ENCODE results near the gene ZSWIM5. TPM values are rescaled to one million over a fixed set of nuclear protein-coding genes. Genes with fewer than 3 reads are reported as not detected.

Gene ZSWIM5
- total RNA-seq, 2 experiments from 2014 or later, result 0.50 TPM

- peaks cover 13% of the 10 kb centered on the region for H3K4me1 Mint-ChIP-seq (ENCODE audit: low read depth)
- peak overlapping the region; percentile 83 for H3K27ac Mint-ChIP-seq
- no peaks in the 10 kb centered on the region for H3K9me3 Mint-ChIP-seq (ENCODE audit: insufficient read depth)
- DNase-seq, result no peak
- no peaks in the 10 kb centered on the region for H3K27me3 Mint-ChIP-seq (ENCODE audit: low read depth)
- peak; percentile 91 for ATAC-seq
- peaks cover 2% of the 10 kb centered on the region for H3K36me3 Mint-ChIP-seq (ENCODE audit: low read depth)
- H3K4me3 Mint-ChIP-seq, result no peak overlapping the region
- ChIA-PET CTCF (interaction anchor here (0.6 to 3.5 kb wide), 8 partner anchors 10 to 535 kb away, joined by 3 to 17 read pairs (median 5); partner anchors contain the start of genes HECTD3 and UROD), POLR2A (interaction anchor here (1.1 kb wide), 1 partner anchor 311 kb away, joined by 3 read pairs; no protein-coding TSS in a partner anchor)
Measured at GRCh38 chr1:45033356-45033755, 173.0 kb downstream of the ZSWIM5 start.

GRCh38 chr1:45032837-45033236 is 173.6 kb downstream of the ZSWIM5 start:
- ATAC-seq (no peak), DNase-seq (no peak)
- POLR2A ChIA-PET, result interaction anchor here (1.1 kb wide), 1 partner anchor 311 kb away, joined by 3 read pairs; no protein-coding TSS in a partner anchor
- Mint-ChIP-seq H3K4me1 (ENCODE audit: low read depth) (peaks cover 13% of the 10 kb centered on the region), H3K9me3 (ENCODE audit: insufficient read depth) (no peaks in the 10 kb centered on the region), H3K4me3 (no peak overlapping the region), H3K36me3 (ENCODE audit: low read depth) (no peaks in the 10 kb centered on the region), H3K27ac (peak overlapping the region; percentile 81), H3K27me3 (ENCODE audit: low read depth) (no peaks in the 10 kb centered on the region)
- CTCF ChIA-PET, result interaction anchor here (0.9 to 3.5 kb wide), 7 partner anchors 10 to 270 kb away, joined by 3 to 17 read pairs (median 7); partner anchors contain the start of genes HECTD3 and UROD

- peaks cover 17% of the 10 kb centered on the region for H3K4me1 Mint-ChIP-seq (ENCODE audit: low read depth)
- ChIA-PET POLR2A (no interaction called here), CTCF (no interaction called here)
- no peaks in the 10 kb centered on the region for H3K36me3 Mint-ChIP-seq (ENCODE audit: low read depth)
- H3K4me3 Mint-ChIP-seq, result no peak overlapping the region
- H3K9me3 Mint-ChIP-seq (ENCODE audit: insufficient read depth), result no peaks in the 10 kb centered on the region
- no peak overlapping the region for H3K27ac Mint-ChIP-seq
- ATAC-seq (no peak), DNase-seq (no peak)
- no peaks in the 10 kb centered on the region for H3K27me3 Mint-ChIP-seq (ENCODE audit: low read depth)
Measured at GRCh38 chr1:45026446-45026845, 180.0 kb downstream of the ZSWIM5 start.

- no peaks in the 10 kb centered on the region for H3K36me3 Mint-ChIP-seq (ENCODE audit: low read depth)
- ATAC-seq, result no peak
- no peaks in the 10 kb centered on the region for H3K27me3 Mint-ChIP-seq (ENCODE audit: low read depth)
- DNase-seq, result no peak
- no peak overlapping the region for H3K27ac Mint-ChIP-seq
- no peaks in the 10 kb centered on the region for H3K9me3 Mint-ChIP-seq (ENCODE audit: insufficient read depth)
- peaks cover 17% of the 10 kb centered on the region for H3K4me1 Mint-ChIP-seq (ENCODE audit: low read depth)
- CTCF ChIA-PET, result interaction anchor here (1.8 kb wide), 1 partner anchor 10 kb away, joined by 5 read pairs; no protein-coding TSS in a partner anchor
- H3K4me3 Mint-ChIP-seq, result no peak overlapping the region
- POLR2A ChIA-PET, result no interaction called here
Measured at GRCh38 chr1:45023663-45024062, 182.7 kb downstream of the ZSWIM5 start.

GRCh38 chr1:45018599-45019230 is 187.7 kb downstream of the ZSWIM5 start:
- no peak overlapping the region for H3K4me3 Mint-ChIP-seq
- peaks cover 14% of the 10 kb centered on the region for H3K4me1 Mint-ChIP-seq (ENCODE audit: low read depth)
- ATAC-seq (peak; percentile 86), DNase-seq (peak; percentile 73)
- H3K27me3 Mint-ChIP-seq (ENCODE audit: low read depth), result no peaks in the 10 kb centered on the region
- ChIA-PET POLR2A (interaction anchor here (0.9 to 1.3 kb wide), 4 partner anchors 281 to 473 kb away, joined by 3 to 5 read pairs (median 4); partner anchors contain the start of gene TESK2), CTCF (interaction anchor here (0.7 to 11.4 kb wide), 24 partner anchors 12 to 560 kb away, joined by 3 to 361 read pairs (median 4); partner anchors contain the start of genes HPDL, MUTYH, TESK2 and TOE1)
- H3K27ac Mint-ChIP-seq, result no peak overlapping the region
- H3K9me3 Mint-ChIP-seq (ENCODE audit: insufficient read depth), result no peaks in the 10 kb centered on the region
- peaks cover 11% of the 10 kb centered on the region for H3K36me3 Mint-ChIP-seq (ENCODE audit: low read depth)

- Mint-ChIP-seq H3K27me3 (ENCODE audit: low read depth) (no peaks in the 10 kb centered on the region), H3K9me3 (ENCODE audit: insufficient read depth) (no peaks in the 10 kb centered on the region), H3K4me1 (ENCODE audit: low read depth) (peaks cover 27% of the 10 kb centered on the region), H3K36me3 (ENCODE audit: low read depth) (peaks cover 11% of the 10 kb centered on the region), H3K4me3 (no peak overlapping the region), H3K27ac (no peak overlapping the region)
- DNase-seq (no peak), ATAC-seq (no peak)
- ChIA-PET CTCF (interaction anchor here (3.3 to 11.4 kb wide), 3 partner anchors 14 to 475 kb away, joined by 19 to 361 read pairs (median 119); partner anchors contain the start of gene TESK2), POLR2A (no interaction called here)
Measured at GRCh38 chr1:45016767-45017166, 189.6 kb downstream of the ZSWIM5 start.

- Mint-ChIP-seq H3K27ac (no peak overlapping the region), H3K4me1 (ENCODE audit: low read depth) (peaks cover 32% of the 10 kb centered on the region), H3K4me3 (no peak overlapping the region), H3K27me3 (ENCODE audit: low read depth) (no peaks in the 10 kb centered on the region), H3K9me3 (ENCODE audit: insufficient read depth) (no peaks in the 10 kb centered on the region), H3K36me3 (ENCODE audit: low read depth) (peaks cover 11% of the 10 kb centered on the region)
- POLR2A ChIA-PET, result no interaction called here
- no peak for ATAC-seq
- CTCF ChIA-PET, result interaction anchor here (3.3 to 11.4 kb wide), 3 partner anchors 14 to 476 kb away, joined by 19 to 361 read pairs (median 119); partner anchors contain the start of gene TESK2
- DNase-seq, result no peak
Measured at GRCh38 chr1:45016090-45016697, 190.2 kb downstream of the ZSWIM5 start.

GRCh38 chr1:45015683-45016082 is 190.7 kb downstream of the ZSWIM5 start:
- H3K4me3 Mint-ChIP-seq, result no peak overlapping the region
- no peak overlapping the region for H3K27ac Mint-ChIP-seq

GRCh38 chr1:45014321-45015028 is 191.9 kb downstream of the ZSWIM5 start:
- Mint-ChIP-seq H3K9me3 (ENCODE audit: insufficient read depth) (no peaks in the 10 kb centered on the region), H3K27ac (no peak overlapping the region), H3K4me1 (ENCODE audit: low read depth) (peaks cover 43% of the 10 kb centered on the region), H3K36me3 (ENCODE audit: low read depth) (peaks cover 11% of the 10 kb centered on the region), H3K4me3 (no peak overlapping the region), H3K27me3 (ENCODE audit: low read depth) (no peaks in the 10 kb centered on the region)
- ATAC-seq, result peak; percentile 21
- POLR2A ChIA-PET, result interaction anchor here (0.6 to 6.8 kb wide), 7 partner anchors 195 to 479 kb away, joined by 3 to 78 read pairs (median 3); partner anchors contain the start of genes HPDL and RNU5D-1
- peak; percentile 88 for DNase-seq
- CTCF ChIA-PET, result interaction anchor here (0.7 to 11.4 kb wide), 39 partner anchors 10 to 555 kb away, joined by 3 to 361 read pairs (median 4); partner anchors contain the start of genes BEST4, CCDC163, EIF2B3 and MMACHC

More at GRCh38 chr1:45015683-45016082, 190.7 kb downstream of the ZSWIM5 start:
- POLR2A ChIA-PET, result interaction anchor here (6.8 kb wide), 1 partner anchor 285 kb away, joined by 78 read pairs; no protein-coding TSS in a partner anchor
- ATAC-seq, result no peak
- no peak for DNase-seq
- CTCF ChIA-PET, result interaction anchor here (3.3 to 11.4 kb wide), 3 partner anchors 15 to 477 kb away, joined by 19 to 361 read pairs (median 119); partner anchors contain the start of gene TESK2
- Mint-ChIP-seq H3K36me3 (ENCODE audit: low read depth) (peaks cover 11% of the 10 kb centered on the region), H3K9me3 (ENCODE audit: insufficient read depth) (no peaks in the 10 kb centered on the region), H3K4me1 (ENCODE audit: low read depth) (peaks cover 33% of the 10 kb centered on the region), H3K27me3 (ENCODE audit: low read depth) (no peaks in the 10 kb centered on the region)

- DNase-seq (no peak), ATAC-seq (no peak)
- H3K27ac Mint-ChIP-seq, result peak overlapping the region; percentile 7
- CTCF ChIA-PET, result interaction anchor here (0.8 to 11.4 kb wide), 35 partner anchors 11 to 487 kb away, joined by 3 to 361 read pairs (median 5); partner anchors contain the start of genes BEST4, CCDC163, EIF2B3 and MMACHC
- peak overlapping the region; percentile 75 for H3K4me3 Mint-ChIP-seq
- POLR2A ChIA-PET, result interaction anchor here (1.0 to 6.8 kb wide), 6 partner anchors 283 to 480 kb away, joined by 3 to 78 read pairs (median 32); partner anchors contain the start of genes HPDL and RNU5D-1
- no peaks in the 10 kb centered on the region for H3K27me3 Mint-ChIP-seq (ENCODE audit: low read depth)
- no peaks in the 10 kb centered on the region for H3K9me3 Mint-ChIP-seq (ENCODE audit: insufficient read depth)
- H3K4me1 Mint-ChIP-seq (ENCODE audit: low read depth), result peaks cover 44% of the 10 kb centered on the region
- H3K36me3 Mint-ChIP-seq (ENCODE audit: low read depth), result peaks cover 15% of the 10 kb centered on the region
Measured at GRCh38 chr1:45013551-45014209, 192.7 kb downstream of the ZSWIM5 start.

Data from activated CD8-positive, alpha-beta T cell treated with anti-CD3 and anti-CD28 coated beads, Interleukin-2, amount 10 ng/mL, durations not matched to agents 7 days and 5 days (primary cell).